H1 (cell line): ENCODE measurements around the gene SH2D1A.
"Not testable (repeated sequence)": the region's sequence is repeated elsewhere in the genome, so short reads cannot be mapped to it uniquely, and the experiment has no call there.

Experiments
- CHD1 ChIP-seq: IDR thresholded peaks from 2 replicates; pipeline ENCODE4 v1.6.1; 2012; ENCODE audit warnings: low read depth, low read length, improper control_type of control experiment
- GABPA ChIP-seq: IDR thresholded peaks from 2 replicates; pipeline ENCODE4 v1.6.1; 2011; ENCODE audit warnings: mild to moderate bottlenecking, low read length, moderate library complexity, borderline replicate concordance; ENCODE audit not compliant: insufficient read depth
- JUND ChIP-seq: IDR thresholded peaks from 2 replicates; pipeline ENCODE4 v1.6.1; 2011; ENCODE audit warnings: mild to moderate bottlenecking, improper control_type of control experiment, low read length
- MAFK ChIP-seq: IDR thresholded peaks from 2 replicates; pipeline ENCODE4 v1.6.1; 2012; ENCODE audit warnings: low read depth, mild to moderate bottlenecking, improper control_type of control experiment, low read length
- NRF1 ChIP-seq: IDR thresholded peaks from 2 replicates; pipeline ENCODE4 v1.6.1; 2011; ENCODE audit warnings: mild to moderate bottlenecking, low read depth, low read length, improper control_type of control experiment
- POLR2A ChIP-seq, 2 experiments: IDR thresholded peaks; 1 replicate in 1 of 2; 2 replicates in 1 of 2; pipeline ENCODE4 v1.6.1; 2011; ENCODE audit warnings: low read depth in 2 of 2, low read length in 2 of 2, mild to moderate bottlenecking in 2 of 2; ENCODE audit errors: control extremely low read depth in 1 of 2
- RFX5 ChIP-seq: IDR thresholded peaks from 2 replicates; pipeline ENCODE4 v1.6.1; 2011; ENCODE audit warnings: low read depth, low read length, improper control_type of control experiment, borderline replicate concordance
- SP1 ChIP-seq: IDR thresholded peaks from 2 replicates; pipeline ENCODE4 v1.6.1; 2011; ENCODE audit warnings: low read depth, low read length
- SP2 ChIP-seq: IDR thresholded peaks from 2 replicates; pipeline ENCODE4 v1.6.1; 2012; ENCODE audit warnings: mild to moderate bottlenecking, low read length, inconsistent platforms
- TAF1 ChIP-seq: IDR thresholded peaks from 2 replicates; pipeline ENCODE4 v1.6.1; 2011; ENCODE audit warnings: mild to moderate bottlenecking, low read depth, low read length
- TEAD4 ChIP-seq: IDR thresholded peaks from 2 replicates; pipeline ENCODE4 v1.6.1; 2012; ENCODE audit warnings: low read depth, low read length, inconsistent platforms, mixed read lengths
- ZNF274 ChIP-seq: IDR thresholded peaks from 2 replicates; pipeline ENCODE4 v1.7.0; 2012; ENCODE audit warnings: low read length, borderline replicate concordance; ENCODE audit errors: extremely low read depth
- TF ChIP-seq, protein P1 (sequence below), 3 experiments: IDR thresholded peaks; 1 replicate in 2 of 3; 2 replicates in 1 of 3; pipeline versions ENCODE4 v1.5.1 to v1.6.1; 2011; ENCODE audit warnings: low read length in 3 of 3, mild to moderate bottlenecking in 3 of 3, inconsistent platforms in 2 of 3, low read depth in 1 of 3, moderate library complexity in 1 of 3; ENCODE audit not compliant: insufficient read depth in 1 of 3; ENCODE audit errors: control extremely low read depth in 1 of 3

DNA sequence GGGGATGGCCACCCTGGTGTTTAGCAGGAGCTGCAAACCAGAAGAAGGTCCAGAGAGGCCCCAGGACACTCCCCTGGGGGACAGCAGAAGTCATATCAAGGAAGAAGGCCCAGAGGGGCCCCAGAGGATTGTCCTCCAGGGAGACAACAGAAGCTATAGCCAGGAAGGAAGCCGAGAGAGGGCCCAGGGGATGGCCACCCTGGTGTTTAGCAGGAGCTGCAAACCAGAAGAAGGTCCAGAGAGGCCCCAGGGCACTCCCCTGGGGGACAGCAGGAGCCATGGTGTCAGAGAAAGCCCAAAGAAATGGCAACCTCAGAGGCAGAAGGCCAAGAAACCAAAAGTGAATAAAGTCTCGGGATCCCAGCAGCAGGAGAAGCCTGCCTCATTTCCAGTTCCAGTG lies 11.8 kb upstream of the SH2D1A start:
- TF ChIP-seq POLR2A (IDR thresholded peaks at IDR 0.05; ENCODE audit: control extremely low read depth in 1 of 2, low read depth in 2 of 2, low read length in 2 of 2); SP2; TEAD4; MAFK; TAF1; SP1; GABPA; ZNF274; JUND; NRF1; RFX5; CHD1: not testable (repeated sequence)
- TF ChIP-seq, protein P1, sequence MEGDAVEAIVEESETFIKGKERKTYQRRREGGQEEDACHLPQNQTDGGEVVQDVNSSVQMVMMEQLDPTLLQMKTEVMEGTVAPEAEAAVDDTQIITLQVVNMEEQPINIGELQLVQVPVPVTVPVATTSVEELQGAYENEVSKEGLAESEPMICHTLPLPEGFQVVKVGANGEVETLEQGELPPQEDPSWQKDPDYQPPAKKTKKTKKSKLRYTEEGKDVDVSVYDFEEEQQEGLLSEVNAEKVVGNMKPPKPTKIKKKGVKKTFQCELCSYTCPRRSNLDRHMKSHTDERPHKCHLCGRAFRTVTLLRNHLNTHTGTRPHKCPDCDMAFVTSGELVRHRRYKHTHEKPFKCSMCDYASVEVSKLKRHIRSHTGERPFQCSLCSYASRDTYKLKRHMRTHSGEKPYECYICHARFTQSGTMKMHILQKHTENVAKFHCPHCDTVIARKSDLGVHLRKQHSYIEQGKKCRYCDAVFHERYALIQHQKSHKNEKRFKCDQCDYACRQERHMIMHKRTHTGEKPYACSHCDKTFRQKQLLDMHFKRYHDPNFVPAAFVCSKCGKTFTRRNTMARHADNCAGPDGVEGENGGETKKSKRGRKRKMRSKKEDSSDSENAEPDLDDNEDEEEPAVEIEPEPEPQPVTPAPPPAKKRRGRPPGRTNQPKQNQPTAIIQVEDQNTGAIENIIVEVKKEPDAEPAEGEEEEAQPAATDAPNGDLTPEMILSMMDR (IDR thresholded peaks at IDR 0.05; ENCODE audit: control extremely low read depth in 1 of 3, insufficient read depth in 1 of 3, low read depth in 1 of 3, low read length in 3 of 3), result not testable (repeated sequence)
